Tibial artery (tissue), 4 donors: ENCODE results near the gene PRSS1.

Experiments used
- DNase-seq, 2 donors: peaks; one replicate each; pipeline ENCODE4 v3.0.0-alpha.2; 2019
- H3K27ac ChIP-seq, 2 donors: fragments of 200-600 bp; sonication (generic) in 1 of 2; 1 replicate in 1 of 2; 2 replicates in 1 of 2; pipeline ENCODE4 v1.5.1; 2018 to 2019; ENCODE audit warnings: mild to moderate bottlenecking in 1 of 2
- H3K27me3 ChIP-seq, 2 donors: fragments of 200-600 bp; sonication (generic) in 1 of 2; one replicate each; pipeline versions ENCODE4 v1.5.1 to v1.6.0; 2016 to 2019
- H3K36me3 ChIP-seq, 3 donors: fragments of 200-600 bp; sonication (generic) in 2 of 3; one replicate each; pipeline ENCODE4 v1.5.1; 2016 to 2019; ENCODE audit warnings: mild to moderate bottlenecking in 2 of 3
- H3K4me1 ChIP-seq, 4 donors: fragments of 200-600 bp; sonication (generic) in 2 of 4; 1 replicate in 3 of 4; 2 replicates in 1 of 4; pipeline ENCODE4 v1.5.1; 2016 to 2019
- H3K4me3 ChIP-seq, 2 donors: fragments of 200-600 bp; sonication (generic) in 1 of 2; 1 replicate in 1 of 2; 2 replicates in 1 of 2; pipeline ENCODE4 v1.5.1; 2018 to 2019; ENCODE audit warnings: mild to moderate bottlenecking in 2 of 2
- H3K9me3 ChIP-seq, 3 donors: fragments of 200-600 bp; sonication (generic) in 1 of 3; one replicate each; pipeline ENCODE4 v1.5.1; 2016 to 2019
- CTCF ChIP-seq, 2 experiments: fragments of 200-600 bp in 1 of 2; fragments of 450-650 bp in 1 of 2; IDR thresholded peaks; one replicate each; pipeline ENCODE4 v1.5.1; 2017 to 2019; ENCODE audit warnings: antibody characterized with exemption in 2 of 2, mild to moderate bottlenecking in 1 of 2, moderate library complexity in 1 of 2
- intact Hi-C: fragments of 100-400 bp; cut with DNase I; formaldehyde crosslinking; loops from one replicate; pipeline ENCODE4 v1.15.0; 2023; ENCODE audit warnings: low total_unique reads

The PRSS1 gene

GRCh38 chr7:142718313-142718712, 31.0 kb upstream of the PRSS1 start:
- no peak for DNase-seq
- Histone ChIP-seq H3K27me3 (peaks cover 0 to 3% of the 10 kb centered on the region in 2 donors), H3K4me1 (no peaks in the 10 kb centered on the region), H3K9me3 (no peaks in the 10 kb centered on the region), H3K36me3 (no peaks in the 10 kb centered on the region), H3K4me3 (no peak overlapping the region), H3K27ac (no peak overlapping the region)
- no peak for TF ChIP-seq CTCF (IDR thresholded peaks at IDR 0.05)
- intact Hi-C loops = no loop called here

GRCh38 chr7:142720172-142720773, 29.0 kb upstream of the PRSS1 start:
- H3K36me3 ChIP-seq = no peaks in the 10 kb centered on the region
- H3K9me3 ChIP-seq = no peaks in the 10 kb centered on the region
- no peak for DNase-seq
- peaks cover 0 to 3% of the 10 kb centered on the region in 2 donors for H3K27me3 ChIP-seq
- intact Hi-C loops = no loop called here
- H3K4me1 ChIP-seq = no peaks in the 10 kb centered on the region
- no peak overlapping the region for H3K4me3 ChIP-seq
- H3K27ac ChIP-seq = no peak overlapping the region
- TF ChIP-seq CTCF (IDR thresholded peaks at IDR 0.05) = no peak

- intact Hi-C loops = no loop called here
- TF ChIP-seq CTCF (IDR thresholded peaks at IDR 0.05) = no peak
- Histone ChIP-seq H3K4me3 (no peak overlapping the region), H3K27ac (no peak overlapping the region), H3K27me3 (peaks cover 0 to 3% of the 10 kb centered on the region in 2 donors), H3K9me3 (no peaks in the 10 kb centered on the region), H3K36me3 (no peaks in the 10 kb centered on the region), H3K4me1 (no peaks in the 10 kb centered on the region)
- DNase-seq = no peak
Measured at GRCh38 chr7:142720986-142721385, 28.3 kb upstream of the PRSS1 start.

- H3K4me3 ChIP-seq = no peak overlapping the region
- no peaks in the 10 kb centered on the region for H3K4me1 ChIP-seq
- no peaks in the 10 kb centered on the region for H3K9me3 ChIP-seq
- no peaks in the 10 kb centered on the region for H3K36me3 ChIP-seq
- no peak overlapping the region for H3K27ac ChIP-seq
- DNase-seq = no peak
- intact Hi-C loops = no loop called here
- TF ChIP-seq CTCF (IDR thresholded peaks at IDR 0.05) = no peak
- peaks cover 0 to 3% of the 10 kb centered on the region in 2 donors for H3K27me3 ChIP-seq
Measured at GRCh38 chr7:142722248-142722794, 27.0 kb upstream of the PRSS1 start.

- no peaks in the 10 kb centered on the region for H3K36me3 ChIP-seq
- no peak for DNase-seq
- H3K4me1 ChIP-seq = no peaks in the 10 kb centered on the region
- H3K27ac ChIP-seq = no peak overlapping the region
- peaks cover 0 to 4% (median 0%) of the 10 kb centered on the region in 3 donors for H3K9me3 ChIP-seq
- H3K4me3 ChIP-seq = no peak overlapping the region
- H3K27me3 ChIP-seq = no peaks in the 10 kb centered on the region
- intact Hi-C loops = no loop called here
- TF ChIP-seq CTCF (IDR thresholded peaks at IDR 0.05) = no peak
Measured at GRCh38 chr7:142733271-142733670, 16.0 kb upstream of the PRSS1 start.
